HFFc6 (cell line): Measurements from ENCODE around the gene PYHIN1. TPM values are rescaled to one million over a fixed set of nuclear protein-coding genes. Genes with fewer than 3 reads are reported as not detected.

Experiments
- DNase-seq: peaks from one replicate; pipeline ENCODE4 v3.0.0-alpha.2; 2018
- H3K27ac Mint-ChIP-seq: 2 replicates; pipeline ENCODE4 v1.8.0; 2020; ENCODE audit warnings: mild to moderate bottlenecking, mixed read lengths
- H3K27me3 Mint-ChIP-seq: 2 replicates; pipeline ENCODE4 v1.8.0; 2021; ENCODE audit warnings: mild to moderate bottlenecking, moderate library complexity, mixed read lengths; ENCODE audit not compliant: insufficient read depth
- H3K36me3 Mint-ChIP-seq: 2 replicates; pipeline ENCODE4 v1.8.0; 2021; ENCODE audit warnings: low read depth, mixed read lengths
- H3K4me1 Mint-ChIP-seq: 2 replicates; pipeline ENCODE4 v1.8.0; 2020; ENCODE audit warnings: low read depth, mixed read lengths
- H3K4me3 Mint-ChIP-seq: 2 replicates; pipeline ENCODE4 v1.8.0; 2020; ENCODE audit warnings: mild to moderate bottlenecking, moderate library complexity, mixed read lengths
- H3K9me3 Mint-ChIP-seq: 2 replicates; pipeline ENCODE4 v1.8.0; 2020; ENCODE audit warnings: mild to moderate bottlenecking, mixed read lengths
- total RNA-seq, 6 experiments: library from RNA; stranded (reverse); fragmentation: NEBNext Ultra II Directional; extraction: Animal tissue kit (Norgen Biotek cat#: 25700); gene quantifications; 2 replicates in 1 of 6; 3 replicates in 5 of 6; pipeline ENCODE4 v1.2.3, GENCODE V29; 2021
- TF ChIP-seq, protein P1 (sequence below): fragments of 200-600 bp; sonication (generic); IDR thresholded peaks from 2 replicates; pipeline ENCODE4 v1.5.0; 2021; ENCODE audit warnings: antibody characterized with exemption, mild to moderate bottlenecking

Gene PYHIN1
- total RNA-seq, 6 experiments from 2014 or later: not detected

DNA sequence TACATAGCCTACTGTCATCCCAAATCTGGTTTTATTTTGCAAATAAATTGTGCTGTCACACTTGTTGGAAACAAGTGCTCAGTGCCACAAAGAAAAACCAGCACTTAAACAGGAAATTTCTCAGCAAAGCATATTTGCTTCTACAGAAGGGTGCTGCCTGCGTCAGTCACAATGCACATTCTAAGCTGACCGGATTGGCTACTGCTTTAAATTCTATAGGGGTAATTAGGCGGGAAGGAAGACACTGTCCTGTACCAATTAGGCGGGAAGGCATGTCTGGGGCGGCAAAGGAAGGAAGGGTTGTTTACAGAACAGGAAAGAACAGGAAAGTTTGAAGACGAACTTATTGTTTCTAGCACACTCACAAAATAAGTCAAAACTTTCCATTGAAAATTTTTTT lies 81.1 kb downstream of the PYHIN1 start:
- TF ChIP-seq, protein P1, sequence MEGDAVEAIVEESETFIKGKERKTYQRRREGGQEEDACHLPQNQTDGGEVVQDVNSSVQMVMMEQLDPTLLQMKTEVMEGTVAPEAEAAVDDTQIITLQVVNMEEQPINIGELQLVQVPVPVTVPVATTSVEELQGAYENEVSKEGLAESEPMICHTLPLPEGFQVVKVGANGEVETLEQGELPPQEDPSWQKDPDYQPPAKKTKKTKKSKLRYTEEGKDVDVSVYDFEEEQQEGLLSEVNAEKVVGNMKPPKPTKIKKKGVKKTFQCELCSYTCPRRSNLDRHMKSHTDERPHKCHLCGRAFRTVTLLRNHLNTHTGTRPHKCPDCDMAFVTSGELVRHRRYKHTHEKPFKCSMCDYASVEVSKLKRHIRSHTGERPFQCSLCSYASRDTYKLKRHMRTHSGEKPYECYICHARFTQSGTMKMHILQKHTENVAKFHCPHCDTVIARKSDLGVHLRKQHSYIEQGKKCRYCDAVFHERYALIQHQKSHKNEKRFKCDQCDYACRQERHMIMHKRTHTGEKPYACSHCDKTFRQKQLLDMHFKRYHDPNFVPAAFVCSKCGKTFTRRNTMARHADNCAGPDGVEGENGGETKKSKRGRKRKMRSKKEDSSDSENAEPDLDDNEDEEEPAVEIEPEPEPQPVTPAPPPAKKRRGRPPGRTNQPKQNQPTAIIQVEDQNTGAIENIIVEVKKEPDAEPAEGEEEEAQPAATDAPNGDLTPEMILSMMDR: no peak
- Mint-ChIP-seq H3K4me3 (peak overlapping the region; percentile 83), H3K27ac (no peak overlapping the region)

DNA sequence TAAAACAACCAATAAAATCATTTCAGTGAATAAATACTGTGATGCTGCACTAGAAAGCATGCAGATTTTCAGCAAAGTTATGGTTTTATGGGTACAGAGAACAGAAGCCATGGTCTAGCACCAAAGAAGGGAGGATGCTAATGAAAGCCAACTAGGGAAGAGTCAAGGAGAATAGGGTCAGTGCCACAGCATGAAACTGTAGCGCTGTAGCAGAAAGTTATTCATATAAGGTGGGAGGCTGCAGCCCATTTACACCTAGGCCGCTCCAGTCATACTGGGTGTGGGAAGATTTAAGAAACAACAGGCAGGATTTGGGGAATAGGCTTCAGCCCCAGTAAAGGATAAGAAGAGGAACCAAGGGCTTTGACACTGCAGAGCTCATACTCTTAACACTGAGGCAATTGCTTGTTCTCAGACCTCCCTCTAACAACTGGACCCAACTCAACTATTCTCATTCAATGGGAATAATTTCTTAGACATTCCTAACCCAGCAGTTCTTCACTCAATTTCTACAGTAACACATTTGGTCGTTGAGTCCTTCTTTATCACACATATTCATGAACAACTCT lies 82.7 kb downstream of the PYHIN1 start:
- Mint-ChIP-seq H3K4me1 (peaks cover 58% of the 10 kb centered on the region), H3K36me3 (peaks cover 60% of the 10 kb centered on the region), H3K9me3 (no peaks in the 10 kb centered on the region), H3K27ac (peak overlapping the region; percentile 94; the same call in 1 of the 2 replicates), H3K27me3 (no peaks in the 10 kb centered on the region), H3K4me3 (no peak overlapping the region)
- no peak for DNase-seq
- TF ChIP-seq, protein P1: no peak

More for the DNA sequence above, 81.1 kb downstream of the PYHIN1 start:
- peaks cover 66% of the 10 kb centered on the region for H3K4me1 Mint-ChIP-seq
- H3K36me3 Mint-ChIP-seq: peaks cover 54% of the 10 kb centered on the region
- no peaks in the 10 kb centered on the region for H3K9me3 Mint-ChIP-seq
- no peak for DNase-seq
- H3K27me3 Mint-ChIP-seq: no peaks in the 10 kb centered on the region

DNA sequence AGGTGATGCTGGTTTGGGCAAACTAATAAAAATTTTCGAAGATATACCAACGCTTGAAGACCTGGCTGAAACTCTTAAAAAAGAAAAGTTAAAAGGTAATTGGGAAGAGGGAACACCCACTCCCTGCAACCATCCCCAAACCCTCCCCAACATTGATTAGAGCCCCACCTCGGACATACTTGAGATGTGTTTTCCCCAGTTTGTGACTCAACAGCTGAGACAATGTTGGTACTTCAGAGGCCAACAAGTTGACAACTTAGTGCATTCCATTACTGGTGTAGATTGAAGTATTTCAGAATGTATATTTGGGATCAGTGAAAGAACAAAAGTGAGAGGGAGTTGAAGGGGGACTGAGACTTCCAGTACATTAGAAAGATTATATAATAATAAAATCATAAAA lies 83.5 kb downstream of the PYHIN1 start:
- Mint-ChIP-seq H3K4me1 (peaks cover 56% of the 10 kb centered on the region), H3K4me3 (peak overlapping the region; percentile 44; the same call in 1 of the 2 replicates), H3K36me3 (peaks cover 65% of the 10 kb centered on the region), H3K9me3 (no peaks in the 10 kb centered on the region), H3K27me3 (no peaks in the 10 kb centered on the region), H3K27ac (peak overlapping the region; percentile 94)
- TF ChIP-seq, protein P1: no peak
- no peak for DNase-seq

DNA sequence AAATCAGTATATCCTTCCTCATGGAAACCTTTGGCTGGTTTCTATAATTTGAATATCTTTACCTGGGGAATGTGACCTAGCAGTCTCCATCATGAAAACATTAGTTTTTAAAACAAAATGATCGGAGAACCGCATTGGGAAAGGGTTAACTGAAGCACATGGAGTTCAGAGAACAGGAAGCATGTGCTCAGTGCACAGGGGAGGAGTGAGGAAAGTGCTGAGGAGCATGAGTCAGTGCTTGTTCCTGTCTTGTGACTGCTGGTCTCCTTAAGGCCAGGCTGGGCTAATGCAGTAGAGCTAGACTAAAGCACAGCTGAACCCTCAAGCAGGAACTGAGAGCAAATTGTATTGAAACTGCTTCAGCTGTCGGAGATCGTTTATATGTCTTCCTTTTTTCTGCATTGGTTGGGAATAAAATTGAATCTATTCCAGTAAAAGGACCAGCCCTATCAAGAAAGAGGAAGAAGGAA lies 84.1 kb downstream of the PYHIN1 start:
- TF ChIP-seq, protein P1: no peak
- Mint-ChIP-seq H3K4me1 (peaks cover 57% of the 10 kb centered on the region), H3K4me3 (peak overlapping the region; percentile 77), H3K27ac (peak overlapping the region; percentile 94), H3K36me3 (peaks cover 66% of the 10 kb centered on the region), H3K9me3 (no peaks in the 10 kb centered on the region), H3K27me3 (no peaks in the 10 kb centered on the region)
- DNase-seq: peak; percentile 76

DNA sequence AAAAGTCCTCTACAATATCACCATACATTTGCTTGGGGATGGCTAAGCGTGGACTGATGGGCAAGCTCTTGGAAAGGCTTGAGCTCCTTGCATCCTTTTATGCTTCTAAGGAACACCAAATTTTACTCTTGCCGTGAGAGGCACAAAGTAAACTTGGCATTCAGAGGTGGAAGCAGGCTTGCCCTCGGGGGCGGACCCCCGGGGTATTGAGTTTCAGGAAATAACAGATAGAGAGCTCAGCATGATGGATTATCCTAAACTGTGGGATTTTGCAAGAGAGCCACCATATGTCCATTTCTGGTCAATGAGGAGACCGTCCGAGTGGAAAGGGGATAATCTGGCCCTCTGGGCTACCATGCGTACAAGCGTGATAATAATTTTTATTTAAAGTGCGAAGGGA lies 92.4 kb downstream of the PYHIN1 start:
- Mint-ChIP-seq H3K27me3 (no peaks in the 10 kb centered on the region), H3K36me3 (peaks cover 56% of the 10 kb centered on the region), H3K9me3 (no peaks in the 10 kb centered on the region), H3K27ac (no peak overlapping the region), H3K4me3 (no peak overlapping the region), H3K4me1 (peaks cover 8% of the 10 kb centered on the region)
- TF ChIP-seq, protein P1: no peak
- no peak for DNase-seq
